HCT116 (cell line): ENCODE results near the gene FBXO8.

ENCODE experiments used
- CTCF ChIP-seq, 3 experiments: fragments of 200-600 bp in 1 of 3; sonication (generic) in 1 of 3; IDR thresholded peaks in 2 of 3; conservative IDR thresholded peaks in 1 of 3; 2 replicates each; pipeline ENCODE4 v1.5.1; 2012 to 2017; ENCODE audit warnings: low read depth in 2 of 3, low read length in 2 of 3, antibody characterized with exemption in 1 of 3, borderline replicate concordance in 1 of 3, control low read depth in 1 of 3, mild to moderate bottlenecking in 1 of 3, mixed read lengths in 1 of 3, mixed run types in 1 of 3, moderate library complexity in 1 of 3; ENCODE audit not compliant: insufficient read depth in 1 of 3
- POLR2A ChIP-seq: IDR thresholded peaks from 2 replicates; pipeline ENCODE4 v1.7.0; 2011; ENCODE audit warnings: borderline replicate concordance; ENCODE audit not compliant: insufficient read depth, insufficient read length; ENCODE audit errors: extremely low read depth
- POLR2AphosphoS5 ChIP-seq: IDR thresholded peaks from 2 replicates; pipeline ENCODE4 v1.6.1; 2011; ENCODE audit warnings: mild to moderate bottlenecking, low read depth, low read length, moderate library complexity
- SP1 ChIP-seq: IDR thresholded peaks from 2 replicates; pipeline ENCODE4 v1.6.1; 2012; ENCODE audit warnings: low read depth
- TCF7L2 ChIP-seq: IDR thresholded peaks from 2 replicates; pipeline ENCODE4 v1.7.0; 2011; ENCODE audit warnings: borderline replicate concordance, inconsistent platforms; ENCODE audit not compliant: insufficient read depth, insufficient read length; ENCODE audit errors: extremely low read depth
- ZFX ChIP-seq: fragments of 450-650 bp; IDR thresholded peaks from 2 replicates; pipeline ENCODE4 v1.6.1; 2017
- ZNF274 ChIP-seq: fragments of 200-500 bp; sonication (Bioruptor generic); IDR thresholded peaks from 2 replicates; pipeline ENCODE4 v1.6.1; 2014; ENCODE audit warnings: mild to moderate bottlenecking, low read depth, low read length, inconsistent platforms
- TF ChIP-seq, protein P1 (sequence below): IDR thresholded peaks from 2 replicates; pipeline ENCODE4 v1.6.1; 2012

DNA sequence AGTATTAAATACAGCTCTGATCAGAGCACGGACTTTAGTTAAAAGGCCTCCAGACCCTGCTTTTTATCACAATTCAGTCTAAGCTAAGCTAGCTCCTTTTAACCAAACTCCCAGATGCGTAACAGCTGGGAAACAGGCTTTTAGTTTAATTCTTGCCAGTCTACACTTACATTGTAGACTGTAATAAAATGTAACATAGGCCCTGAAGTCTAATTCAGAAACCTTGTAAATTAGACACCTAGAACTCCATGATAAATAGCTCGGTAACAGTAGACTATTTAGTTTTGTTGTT is 20.1 kb downstream of the FBXO8 start:
- TF ChIP-seq, protein P1, sequence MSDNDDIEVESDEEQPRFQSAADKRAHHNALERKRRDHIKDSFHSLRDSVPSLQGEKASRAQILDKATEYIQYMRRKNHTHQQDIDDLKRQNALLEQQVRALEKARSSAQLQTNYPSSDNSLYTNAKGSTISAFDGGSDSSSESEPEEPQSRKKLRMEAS: no peak
- no peak for TF ChIP-seq CTCF (IDR thresholded peaks at IDR 0.05 in 2 of 3, conservative IDR thresholded peaks at IDR 0.05 in 1 of 3; ENCODE audit: borderline replicate concordance in 1 of 3, insufficient read depth in 1 of 3, low read depth in 2 of 3, low read length in 2 of 3)
- TF ChIP-seq ZFX: no peak
- TF ChIP-seq SP1: no peak
- TF ChIP-seq TCF7L2: no peak
- no peak for TF ChIP-seq POLR2AphosphoS5
- no peak for TF ChIP-seq POLR2A
- no peak for TF ChIP-seq ZNF274
